Progenitor cell of endocrine pancreas (in vitro differentiated cells): ENCODE results near the gene SOBP. TPM values are rescaled to one million over a fixed set of nuclear protein-coding genes. Genes with fewer than 3 reads are reported as not detected.

Experiments used
- DNase-seq: peaks from one replicate; pipeline ENCODE4 v3.0.0; 2021; ENCODE audit warnings: low spot score; ENCODE audit not compliant: unreplicated experiment
- H3K27ac Mint-ChIP-seq: 2 replicates; pipeline ENCODE4 v1.8.0; 2021; ENCODE audit warnings: mild to moderate bottlenecking, moderate library complexity, mixed read lengths
- H3K27me3 Mint-ChIP-seq: 2 replicates; pipeline ENCODE4 v1.8.0; 2021; ENCODE audit warnings: mixed read lengths
- H3K36me3 Mint-ChIP-seq: 2 replicates; pipeline ENCODE4 v1.8.0; 2022; ENCODE audit warnings: mixed read lengths; ENCODE audit not compliant: insufficient read depth
- H3K4me1 Mint-ChIP-seq: 2 replicates; pipeline ENCODE4 v1.8.0; 2021; ENCODE audit warnings: low read depth, mixed read lengths
- H3K4me3 Mint-ChIP-seq: 2 replicates; pipeline ENCODE4 v1.8.0; 2021; ENCODE audit warnings: low read depth, mild to moderate bottlenecking, moderate library complexity, mixed read lengths
- H3K9me3 Mint-ChIP-seq: 2 replicates; pipeline ENCODE4 v1.8.0; 2021; ENCODE audit warnings: low read depth, mixed read lengths
- CTCF ChIP-seq: fragments of 200-600 bp; sonication (generic); IDR thresholded peaks from one replicate; pipeline ENCODE4 v1.5.0; 2021; ENCODE audit warnings: antibody characterized with exemption, mild to moderate bottlenecking; ENCODE audit not compliant: unreplicated experiment
- total RNA-seq: library from RNA; stranded (reverse); gene quantifications from 2 replicates; pipeline ENCODE4 v1.2.1, GENCODE V29; 2021

Gene SOBP
- total RNA-seq, 1 donor from 2014 or later = 17.0 TPM

GRCh38 chr6:107578642-107579341 lies 88.9 kb downstream of the SOBP start:
- peaks cover 9% of the 10 kb centered on the region for H3K4me1 Mint-ChIP-seq
- TF ChIP-seq CTCF = no peak
- H3K36me3 Mint-ChIP-seq = no peaks in the 10 kb centered on the region
- no peak for DNase-seq
- H3K27me3 Mint-ChIP-seq = no peaks in the 10 kb centered on the region
- no peaks in the 10 kb centered on the region for H3K9me3 Mint-ChIP-seq
- H3K4me3 Mint-ChIP-seq = no peak overlapping the region
- H3K27ac Mint-ChIP-seq = no peak overlapping the region

- Mint-ChIP-seq H3K4me3 (no peak overlapping the region), H3K9me3 (no peaks in the 10 kb centered on the region), H3K27ac (no peak overlapping the region), H3K36me3 (no peaks in the 10 kb centered on the region), H3K27me3 (no peaks in the 10 kb centered on the region), H3K4me1 (peaks cover 9% of the 10 kb centered on the region)
- no peak for TF ChIP-seq CTCF
- no peak for DNase-seq
Observed at GRCh38 chr6:107579456-107580056, 89.6 kb downstream of the SOBP start.

GRCh38 chr6:107582086-107582485 lies 92.2 kb downstream of the SOBP start:
- Mint-ChIP-seq H3K4me1 (peaks cover 11% of the 10 kb centered on the region), H3K27me3 (no peaks in the 10 kb centered on the region), H3K36me3 (no peaks in the 10 kb centered on the region), H3K4me3 (no peak overlapping the region), H3K27ac (no peak overlapping the region), H3K9me3 (no peaks in the 10 kb centered on the region)
- TF ChIP-seq CTCF = no peak
- DNase-seq = no peak

GRCh38 chr6:107584726-107585125 lies 94.8 kb downstream of the SOBP start:
- Mint-ChIP-seq H3K9me3 (no peaks in the 10 kb centered on the region), H3K36me3 (no peaks in the 10 kb centered on the region), H3K4me1 (peaks cover 13% of the 10 kb centered on the region), H3K27me3 (no peaks in the 10 kb centered on the region), H3K4me3 (no peak overlapping the region), H3K27ac (no peak overlapping the region)
- no peak for DNase-seq
- no peak for TF ChIP-seq CTCF

- H3K4me1 Mint-ChIP-seq = peaks cover 14% of the 10 kb centered on the region
Observed at GRCh38 chr6:107585815-107586435, 96.0 kb downstream of the SOBP start.

More at GRCh38 chr6:107585815-107586435, 96.0 kb downstream of the SOBP start:
- DNase-seq = no peak
- H3K4me3 Mint-ChIP-seq = no peak overlapping the region
- no peak overlapping the region for H3K27ac Mint-ChIP-seq
- no peaks in the 10 kb centered on the region for H3K9me3 Mint-ChIP-seq
- TF ChIP-seq CTCF = no peak
- no peaks in the 10 kb centered on the region for H3K36me3 Mint-ChIP-seq
- no peaks in the 10 kb centered on the region for H3K27me3 Mint-ChIP-seq
